HG03432 (cell line): ENCODE measurements around the gene CHN2.

ENCODE experiments used
- ATAC-seq: cut with Tn5 transposase; IDR thresholded peaks from one replicate; pipeline ENCODE4 v1.9.1; 2021; ENCODE audit warnings: mild to moderate bottlenecking, moderate library complexity; ENCODE audit not compliant: unreplicated experiment

The CHN2 gene

DNA sequence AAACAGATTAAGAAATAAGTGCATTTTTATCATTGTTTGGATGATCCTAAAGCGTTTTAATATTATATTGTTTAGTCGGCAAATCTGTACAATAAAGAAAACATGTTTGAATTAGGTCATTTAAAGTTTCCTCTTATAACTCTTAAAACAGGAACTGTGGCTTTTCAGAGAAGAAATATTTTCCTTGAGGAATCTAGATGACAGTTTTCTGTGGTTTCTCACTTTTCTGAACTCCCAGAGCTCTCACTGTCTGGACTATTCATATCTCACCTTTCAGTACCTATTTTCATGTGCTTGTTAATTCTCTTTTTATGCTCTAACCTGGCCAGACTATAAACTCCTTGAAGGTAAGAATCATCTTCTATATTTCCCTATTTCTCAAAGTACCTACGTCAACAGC, 135.1 kb downstream of the CHN2 start:
- ATAC-seq, result no peak

DNA sequence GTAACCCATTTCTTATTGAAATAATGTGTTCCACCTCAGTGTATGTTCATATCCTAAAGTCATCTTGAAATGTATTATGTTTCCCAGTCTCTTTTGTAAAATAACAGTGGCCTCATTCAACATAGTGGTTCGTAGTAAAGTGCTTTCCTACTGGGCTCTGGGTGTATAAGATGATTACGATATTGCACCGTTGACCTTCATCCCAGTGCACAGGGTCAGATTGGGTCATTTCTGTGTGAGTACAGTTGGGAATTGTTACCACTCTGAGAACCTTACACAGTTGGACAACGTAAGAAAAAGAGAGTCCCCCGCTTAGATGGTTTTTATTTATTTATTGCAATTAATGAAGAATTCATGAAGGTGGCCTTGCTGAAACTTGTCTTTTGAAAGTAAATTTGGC, 135.6 kb downstream of the CHN2 start:
- ATAC-seq, result no peak

GRCh38 chr7:29331163-29331562, 136.6 kb downstream of the CHN2 start:
- ATAC-seq, result no peak

DNA sequence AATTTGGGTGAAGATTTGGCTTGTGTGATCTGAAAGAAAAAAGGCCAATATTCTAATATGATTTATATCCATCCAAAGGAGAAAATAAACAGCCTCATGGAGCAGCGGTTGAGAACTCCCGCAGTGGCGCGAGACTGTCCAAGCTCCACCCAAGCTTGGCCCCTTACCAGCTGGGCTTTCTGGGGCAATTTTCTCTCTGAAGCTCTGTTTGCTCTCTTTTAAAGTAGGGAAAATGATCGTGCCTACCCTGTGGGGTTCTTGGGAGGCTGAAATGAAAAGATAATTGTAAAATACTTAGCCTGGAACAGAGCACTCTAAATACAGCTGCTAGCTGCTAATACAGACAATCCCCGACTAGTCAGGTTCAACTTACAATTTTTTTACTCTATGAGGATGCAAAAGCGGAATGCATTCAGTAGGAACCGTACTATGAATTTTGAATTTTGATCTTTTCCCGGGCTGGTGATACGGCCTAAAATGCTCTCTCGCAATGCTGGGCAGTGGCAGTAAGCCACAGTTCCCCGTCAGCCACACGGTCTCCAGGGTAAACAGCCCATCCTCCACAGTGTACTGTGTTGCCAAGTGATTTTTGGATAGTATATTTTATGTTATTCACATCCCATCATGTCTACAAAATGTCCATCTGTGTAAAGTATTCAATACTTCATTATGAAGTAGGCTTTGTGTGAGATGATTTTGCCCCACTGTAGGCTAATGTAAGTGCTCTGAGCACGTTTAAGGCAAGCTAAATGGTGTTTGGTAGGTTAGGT, 137.7 kb downstream of the CHN2 start:
- no peak for ATAC-seq

GRCh38 chr7:29332875-29333855, 138.6 kb downstream of the CHN2 start:
- no peak for ATAC-seq

DNA sequence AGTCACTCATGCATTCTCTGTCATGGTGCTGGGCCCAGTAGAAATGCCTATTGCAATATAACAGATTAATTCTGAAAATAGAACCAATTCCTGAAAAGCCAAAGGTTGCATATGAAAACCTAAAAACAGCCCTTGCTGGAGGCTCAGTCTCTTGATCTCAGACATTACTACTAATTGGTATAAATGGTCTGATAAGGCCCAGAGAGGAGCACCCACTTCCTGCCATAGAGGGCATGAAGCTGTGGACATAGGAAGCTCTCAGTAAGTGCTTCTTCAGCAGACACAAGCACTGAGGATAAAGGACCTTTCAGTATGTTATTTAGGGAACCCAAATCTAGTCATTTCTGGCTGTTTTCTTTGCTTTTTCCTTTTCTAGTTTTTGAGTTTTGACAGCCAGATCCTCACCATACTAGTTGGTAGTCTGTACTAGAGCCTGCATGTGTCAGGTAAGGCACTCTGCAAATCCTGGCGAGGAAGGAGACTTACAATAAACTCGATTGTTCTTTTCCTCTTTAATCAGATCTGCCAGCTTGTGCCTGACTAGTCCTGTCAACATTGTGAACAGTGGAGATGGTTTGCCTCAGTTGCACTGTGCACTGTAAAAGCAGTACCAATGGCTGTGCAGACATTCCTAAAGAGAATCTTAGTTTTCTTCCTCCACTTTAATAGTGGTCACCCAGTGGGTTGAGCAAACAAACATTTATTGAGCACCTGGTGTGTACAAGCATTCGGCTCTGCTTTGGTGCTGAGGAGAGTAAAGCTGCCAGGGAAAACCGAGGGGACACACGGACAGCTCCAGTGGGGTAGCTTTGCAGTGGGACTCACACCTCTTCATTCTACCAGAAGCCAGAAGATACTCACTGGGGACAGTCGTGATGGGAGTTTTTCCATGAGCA, 140.9 kb downstream of the CHN2 start:
- ATAC-seq, result no peak

DNA sequence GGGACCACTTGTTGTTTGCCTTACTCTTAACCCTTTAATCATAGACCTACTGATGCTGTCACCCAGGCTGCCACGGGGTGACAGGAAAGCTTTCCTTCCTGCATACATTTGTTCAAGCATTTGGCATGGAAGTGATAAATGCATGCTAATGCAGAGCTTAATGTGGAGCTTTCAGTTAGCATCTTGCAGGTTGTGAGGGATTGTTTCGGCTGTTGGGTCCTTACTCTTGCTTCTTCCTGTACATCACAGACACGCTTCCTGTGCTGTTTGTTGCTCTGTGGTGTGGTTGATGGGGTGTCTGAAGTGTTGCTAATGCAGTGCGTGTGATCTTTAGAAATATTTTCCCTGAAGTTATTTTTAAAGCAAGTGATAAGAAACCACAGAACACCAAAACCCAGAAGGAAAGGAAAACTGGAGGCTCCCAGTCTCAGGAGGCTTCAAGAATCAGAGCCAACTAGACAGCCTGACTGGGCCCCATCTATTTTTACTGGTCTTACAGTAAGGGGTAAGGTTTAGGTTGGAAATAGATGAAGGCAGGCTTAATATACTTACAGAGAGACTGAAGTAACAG, 143.1 kb downstream of the CHN2 start:
- ATAC-seq, result no peak

DNA sequence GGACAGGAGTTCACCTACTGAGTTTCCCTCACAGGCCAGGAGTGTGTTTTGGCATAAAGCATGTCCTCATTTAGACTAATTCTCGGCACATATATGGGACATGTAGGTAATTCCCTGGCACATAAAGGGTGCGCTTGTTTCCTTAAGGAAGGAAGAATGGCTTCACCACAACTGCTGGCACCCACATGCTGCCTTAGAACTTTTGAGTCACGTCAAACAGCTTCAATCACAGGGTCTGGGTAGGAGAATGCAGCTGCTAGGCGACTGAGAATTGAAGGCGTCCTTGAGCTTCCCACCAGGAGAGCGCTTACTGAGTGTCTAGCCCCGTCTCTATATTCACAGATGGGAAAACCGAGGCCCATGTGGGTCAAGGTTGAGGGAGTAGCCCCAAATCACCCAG, 146.1 kb downstream of the CHN2 start:
- no peak for ATAC-seq

DNA sequence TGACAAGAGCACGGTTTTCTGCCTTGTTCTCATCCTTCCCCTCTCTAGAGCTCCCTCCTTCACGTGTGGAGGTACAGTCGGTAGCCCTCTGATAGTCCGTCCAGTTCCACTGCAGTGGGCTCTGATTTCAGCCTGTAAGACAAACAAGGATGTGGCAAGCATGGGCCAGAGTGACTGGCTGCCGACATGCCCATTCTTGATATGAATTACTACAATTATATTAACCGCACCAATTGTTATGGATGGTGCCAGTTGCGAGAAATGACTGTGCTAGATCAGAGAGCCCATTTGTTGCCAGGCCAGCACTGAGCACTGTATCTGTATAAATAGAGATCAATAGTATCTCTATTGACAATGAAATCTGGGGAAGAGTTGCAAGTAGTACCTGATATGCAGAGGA, 146.6 kb downstream of the CHN2 start:
- no peak for ATAC-seq

DNA sequence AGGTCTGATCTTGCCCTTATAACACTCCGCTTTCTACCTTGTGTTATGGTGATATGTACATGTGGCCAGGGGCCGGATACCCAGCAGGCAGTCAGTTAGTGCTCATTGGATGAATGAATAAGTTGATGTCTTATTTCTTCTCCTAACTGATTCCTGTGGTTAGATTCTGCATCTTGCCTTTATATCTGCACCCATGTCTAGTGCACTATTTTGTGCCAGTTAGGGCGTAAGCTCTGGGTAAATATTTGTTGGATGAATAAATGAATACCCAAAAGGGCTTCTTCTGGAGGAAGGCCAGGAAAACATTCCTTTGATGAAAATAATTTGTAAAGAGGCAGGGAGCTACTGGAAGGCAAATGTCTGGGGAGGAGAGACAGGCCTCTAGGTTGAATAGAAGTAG, 148.2 kb downstream of the CHN2 start:
- ATAC-seq, result no peak

- no peak for ATAC-seq
Measured at GRCh38 chr7:29343399-29343798, 148.8 kb downstream of the CHN2 start.

DNA sequence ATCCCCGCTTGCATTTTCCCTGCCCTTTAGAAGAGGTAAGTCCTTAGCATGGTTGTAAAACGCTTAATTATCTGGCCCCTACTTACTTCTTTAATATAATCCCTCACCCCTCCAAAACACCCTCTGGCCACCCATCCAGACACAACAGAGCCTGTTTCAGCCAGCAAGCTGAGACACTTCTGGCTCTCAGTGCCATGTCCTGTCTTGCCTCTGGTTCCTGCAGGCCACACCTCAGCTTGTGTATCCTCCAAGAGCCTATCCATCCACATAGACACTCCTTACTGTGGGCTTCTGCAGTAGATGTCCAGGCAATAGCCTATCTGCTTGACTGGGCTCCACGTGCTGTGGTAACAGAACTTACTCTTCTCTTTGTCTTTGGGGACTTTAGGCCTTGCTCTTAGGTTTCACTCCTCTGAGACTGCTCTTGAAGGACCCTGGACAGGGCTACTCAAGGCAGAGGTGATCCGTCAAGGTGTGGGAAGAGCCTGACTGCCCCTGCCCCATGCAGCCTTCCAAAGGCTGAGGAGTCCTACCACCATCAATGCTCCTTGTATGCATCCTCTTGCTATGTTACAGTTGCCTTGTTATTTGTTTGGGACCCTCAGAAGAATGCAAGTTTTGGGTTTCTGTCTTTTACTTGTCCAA, 149.9 kb downstream of the CHN2 start:
- no peak for ATAC-seq

- ATAC-seq, result no peak
Measured at GRCh38 chr7:29345590-29345989, 151.0 kb downstream of the CHN2 start.

GRCh38 chr7:29346231-29346978, 151.8 kb downstream of the CHN2 start:
- no peak for ATAC-seq

DNA sequence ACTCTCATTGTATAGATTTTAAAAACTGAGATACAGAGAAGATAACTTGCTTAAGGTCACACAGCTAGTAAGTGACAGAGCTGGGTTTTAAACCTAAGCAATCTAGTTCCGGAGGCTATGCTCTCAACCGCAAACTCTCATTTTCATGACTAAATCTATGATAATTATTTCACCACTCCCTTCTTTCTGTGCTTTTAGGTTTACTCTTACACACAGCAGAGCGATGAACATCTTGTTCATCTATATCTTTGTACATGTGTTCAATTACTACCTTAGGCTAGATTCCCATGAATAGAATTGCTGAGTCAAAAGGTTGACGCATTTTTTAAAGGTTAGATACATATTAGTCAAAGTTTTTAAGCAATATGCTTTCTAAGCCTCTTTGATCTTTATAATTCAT, 154.8 kb downstream of the CHN2 start:
- no peak for ATAC-seq

DNA sequence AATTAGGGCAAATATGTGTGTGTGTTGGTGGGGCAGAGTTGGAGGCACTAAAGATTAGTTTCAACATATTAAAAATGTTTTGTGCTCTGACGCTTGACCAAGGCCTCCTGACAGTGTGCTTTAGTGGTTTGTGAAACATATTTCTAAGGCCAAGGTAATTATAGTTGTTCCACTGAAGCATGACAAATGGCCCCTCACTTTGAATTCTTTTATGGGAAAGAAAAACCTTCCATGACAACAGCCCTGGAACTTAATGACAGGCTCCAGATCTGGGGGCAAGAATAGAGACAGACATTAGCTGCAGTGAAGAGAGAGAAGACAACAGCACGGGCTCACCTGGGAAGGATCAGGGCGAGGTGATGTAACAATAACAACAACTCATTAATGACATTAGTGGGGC, 155.8 kb downstream of the CHN2 start:
- ATAC-seq, result no peak

DNA sequence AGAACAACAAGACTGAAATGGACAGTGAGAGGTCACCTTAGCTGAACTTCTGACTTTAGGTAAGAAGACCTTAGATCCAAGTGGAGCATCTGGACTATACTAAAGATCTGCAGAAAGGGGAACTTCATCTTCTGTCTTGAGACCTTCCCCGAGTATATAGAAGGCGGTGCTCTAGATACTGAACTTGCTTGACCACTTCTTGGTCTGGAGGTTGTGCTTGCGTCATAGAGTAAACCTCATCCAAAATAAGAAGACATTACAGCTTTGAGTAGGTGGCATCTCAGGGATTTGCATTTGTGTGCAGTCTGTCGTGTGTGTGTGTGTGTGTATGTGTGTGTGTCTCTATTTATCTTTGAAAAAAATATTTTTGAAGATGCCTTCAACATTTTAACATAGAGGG, 157.5 kb downstream of the CHN2 start:
- no peak for ATAC-seq

DNA sequence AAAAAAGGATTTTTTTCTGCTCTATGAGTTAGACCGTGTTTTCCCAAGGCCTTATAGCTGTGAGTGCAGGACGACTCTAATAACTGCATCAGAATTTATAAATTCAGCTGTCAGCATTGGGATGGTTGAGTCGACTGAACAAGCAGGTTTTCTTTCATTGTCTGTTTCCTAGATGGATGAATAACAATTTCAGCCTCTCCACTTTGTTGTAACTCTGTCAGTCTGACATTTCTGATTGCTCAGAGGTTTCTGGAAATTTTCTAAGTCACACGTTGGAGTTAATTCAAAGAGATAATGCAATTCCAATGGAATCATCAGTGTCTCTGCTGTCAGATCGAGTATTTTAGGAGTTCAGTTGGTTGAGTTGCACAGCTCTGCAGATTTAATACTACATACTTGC, 159.2 kb downstream of the CHN2 start:
- no peak for ATAC-seq

GRCh38 chr7:29354340-29354739, 159.8 kb downstream of the CHN2 start:
- ATAC-seq, result no peak

DNA sequence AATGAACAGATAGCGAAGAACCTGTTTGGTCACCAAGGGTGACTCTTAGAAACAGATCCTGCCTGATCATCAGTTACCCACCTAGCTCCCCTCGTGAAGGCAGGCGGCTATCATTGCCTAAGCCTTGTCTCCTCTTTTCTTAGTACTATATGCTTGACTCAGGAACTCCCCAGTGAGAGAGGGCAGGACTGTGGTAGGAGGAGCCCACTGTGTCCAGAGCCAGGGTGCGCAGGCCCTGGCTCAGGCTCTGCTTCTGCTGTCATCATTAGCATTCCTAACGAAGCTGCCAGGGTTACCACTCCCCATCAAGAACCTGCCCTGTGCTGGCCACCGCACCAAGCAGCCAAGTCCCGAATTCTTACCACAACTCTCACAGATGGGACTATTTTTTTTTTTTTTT, 160.8 kb downstream of the CHN2 start:
- ATAC-seq, result no peak
